Activated effector memory CD4-positive, alpha-beta T cell treated with Interleukin-2 at 50 U/mL for 16 hours (primary cell): Measurements from ENCODE around the gene SRGAP2B.
"Not testable (repeated sequence)": the region's sequence is repeated elsewhere in the genome, so short reads cannot be mapped to it uniquely, and the experiment has no call there.

Source experiments
- DNase-seq: peaks from one replicate; pipeline ENCODE4 v3.0.0-alpha.2; 2020

The SRGAP2B gene

DNA sequence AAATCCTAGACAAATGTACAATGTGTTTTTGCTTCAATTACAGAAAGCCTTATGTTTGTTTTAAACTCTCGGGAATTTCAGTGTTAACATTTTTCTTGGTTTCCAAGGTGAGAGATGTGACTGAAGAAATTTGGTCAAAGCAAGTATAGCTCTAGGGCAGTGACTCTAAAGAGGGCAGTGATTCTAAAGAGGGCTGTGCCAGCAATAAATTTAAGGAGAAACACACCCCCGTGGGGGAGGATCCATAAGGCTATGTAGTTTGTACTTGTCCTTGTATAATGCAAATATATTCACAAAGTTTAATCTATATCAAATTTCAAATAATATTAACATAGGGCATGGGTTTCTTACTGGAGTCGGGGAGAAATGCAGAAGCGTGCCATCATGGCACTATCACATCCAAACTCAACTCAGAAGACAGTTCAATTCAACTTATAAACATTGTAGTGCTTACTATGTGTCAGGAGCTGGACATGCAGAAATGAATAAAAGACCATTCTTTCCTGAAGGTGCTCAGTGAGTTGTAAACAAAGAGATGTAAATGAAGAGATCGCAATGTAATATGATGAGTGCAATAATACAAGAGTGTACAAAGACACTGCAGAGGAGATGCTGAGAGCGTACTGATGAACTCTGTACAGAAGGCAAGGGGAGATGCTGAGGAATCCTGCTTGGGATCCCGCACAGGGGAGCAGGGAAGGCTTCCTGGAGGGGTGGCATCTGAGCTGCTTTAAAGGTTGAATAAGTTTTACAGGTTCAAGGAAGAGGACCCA is 12.5 kb downstream of the SRGAP2B start:
- DNase-seq, result not testable (repeated sequence)

GRCh38 chr1:145080193-145080592 is 14.9 kb downstream of the SRGAP2B start:
- DNase-seq, result not testable (repeated sequence)

GRCh38 chr1:145079737-145080136 is 15.4 kb downstream of the SRGAP2B start:
- DNase-seq, result not testable (repeated sequence)

GRCh38 chr1:145078787-145079370 is 16.2 kb downstream of the SRGAP2B start:
- not testable (repeated sequence) for DNase-seq

- DNase-seq, result not testable (repeated sequence)
These were observed 17.0 kb downstream of the SRGAP2B start for GRCh38 chr1:145077872-145078786.

DNA sequence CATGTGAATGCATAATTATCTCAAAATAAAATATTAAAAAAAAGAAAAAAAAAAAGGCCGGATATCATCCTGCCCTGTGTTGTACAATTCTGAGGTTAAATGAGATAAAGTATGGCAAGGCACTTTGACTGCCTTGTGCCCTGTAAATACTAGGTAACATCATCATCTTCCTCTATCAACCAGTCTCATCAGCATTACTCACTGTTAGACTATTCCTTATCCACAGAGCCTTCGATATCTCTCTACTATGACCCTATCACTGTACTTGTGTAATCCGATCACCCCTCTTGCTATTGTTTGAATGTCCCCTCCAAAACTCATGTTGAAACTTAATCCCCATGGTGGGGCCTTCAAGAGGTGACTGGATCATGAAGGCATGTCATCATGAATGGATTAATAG is 18.3 kb downstream of the SRGAP2B start:
- DNase-seq, result not testable (repeated sequence)

- not testable (repeated sequence) for DNase-seq
These were observed 21.0 kb downstream of the SRGAP2B start for GRCh38 chr1:145074021-145074559.

DNA sequence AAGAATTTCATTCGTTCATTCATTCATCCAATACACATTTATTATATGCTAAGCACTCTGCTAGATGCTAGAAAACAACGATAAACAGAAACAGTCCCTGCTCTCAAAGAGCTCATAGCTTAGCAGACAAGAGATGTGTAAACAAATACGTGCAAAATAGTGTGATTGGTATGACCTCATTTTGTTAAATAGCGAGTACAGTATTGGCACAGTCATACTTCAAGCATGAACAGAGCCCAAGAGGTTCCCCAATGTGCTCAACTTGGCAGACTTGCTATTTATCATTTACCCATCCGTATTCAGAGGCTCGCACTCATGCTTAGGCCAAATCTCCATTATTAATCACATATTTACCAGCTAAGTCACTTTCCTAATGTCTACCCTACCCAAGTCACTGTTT is 23.6 kb downstream of the SRGAP2B start:
- not testable (repeated sequence) for DNase-seq

DNA sequence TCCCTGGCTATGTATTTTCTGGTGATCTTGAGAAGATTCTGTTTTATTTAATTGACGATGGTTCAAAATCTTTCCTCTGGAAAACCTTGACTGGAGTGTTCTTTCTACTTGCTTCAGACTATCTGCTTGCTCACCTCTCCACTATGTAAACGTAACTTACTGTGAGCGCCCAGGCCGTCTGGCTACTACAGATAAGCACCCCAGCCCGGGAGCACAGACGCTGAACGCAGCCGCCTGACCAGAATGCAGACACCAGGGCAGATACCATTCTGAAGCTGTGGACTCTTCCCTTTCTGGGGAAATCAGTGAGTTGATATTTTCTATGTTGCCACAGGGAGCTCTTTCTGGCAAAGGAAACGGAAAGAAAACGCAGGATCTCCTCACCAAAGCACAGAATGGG is 28.6 kb downstream of the SRGAP2B start:
- DNase-seq, result not testable (repeated sequence)

DNA sequence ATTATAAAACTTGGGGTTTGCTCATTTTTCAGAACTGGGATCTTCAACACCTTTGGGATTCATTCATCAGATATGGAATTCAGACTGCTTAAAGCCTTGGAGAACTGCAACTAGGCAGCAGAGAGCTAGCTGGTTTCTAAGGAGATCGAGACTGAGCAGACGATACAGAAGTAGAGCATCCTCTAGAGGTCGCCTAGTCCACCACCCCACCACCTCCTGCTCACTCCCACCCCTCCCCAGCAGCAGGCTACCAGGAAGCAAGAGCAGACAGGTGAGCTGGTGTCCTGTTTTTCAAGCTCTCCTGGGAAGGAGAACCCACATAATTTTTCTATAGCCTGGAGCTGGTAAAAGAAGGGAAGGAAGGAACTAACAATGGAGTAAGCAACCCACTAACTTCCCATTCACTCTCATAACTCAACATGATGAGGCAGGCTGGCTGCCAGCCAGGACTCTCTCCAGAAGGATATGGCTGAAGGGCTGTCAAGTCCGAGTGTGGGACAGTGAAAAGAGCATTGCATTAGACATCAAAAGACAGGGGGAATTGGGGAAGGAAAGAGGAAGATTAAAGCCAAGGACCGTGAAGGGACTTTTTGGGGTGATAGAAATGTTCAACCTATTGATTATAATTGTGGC is 29.8 kb downstream of the SRGAP2B start:
- not testable (repeated sequence) for DNase-seq

- not testable (repeated sequence) for DNase-seq
These were observed 31.0 kb downstream of the SRGAP2B start for GRCh38 chr1:145063941-145064648.

DNA sequence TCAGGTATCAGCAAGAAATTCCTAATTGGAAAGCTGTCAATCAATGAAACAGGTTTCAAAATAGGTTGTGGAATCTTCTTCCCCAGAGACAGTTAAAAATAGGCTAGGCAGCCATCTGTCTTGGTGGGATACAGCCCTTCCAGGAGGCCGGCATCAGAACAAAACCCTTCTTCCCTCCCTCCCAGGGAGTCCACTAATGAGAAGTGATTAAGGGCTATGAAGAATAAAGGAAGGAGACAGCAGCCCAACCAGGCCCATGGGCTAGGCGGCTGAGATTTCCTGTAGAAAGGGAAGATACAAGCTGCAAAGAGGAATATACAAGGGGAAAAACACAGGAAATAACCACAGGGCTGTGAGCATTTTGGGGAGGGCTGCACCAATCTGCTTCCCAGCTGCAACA is 31.8 kb downstream of the SRGAP2B start:
- not testable (repeated sequence) for DNase-seq

DNA sequence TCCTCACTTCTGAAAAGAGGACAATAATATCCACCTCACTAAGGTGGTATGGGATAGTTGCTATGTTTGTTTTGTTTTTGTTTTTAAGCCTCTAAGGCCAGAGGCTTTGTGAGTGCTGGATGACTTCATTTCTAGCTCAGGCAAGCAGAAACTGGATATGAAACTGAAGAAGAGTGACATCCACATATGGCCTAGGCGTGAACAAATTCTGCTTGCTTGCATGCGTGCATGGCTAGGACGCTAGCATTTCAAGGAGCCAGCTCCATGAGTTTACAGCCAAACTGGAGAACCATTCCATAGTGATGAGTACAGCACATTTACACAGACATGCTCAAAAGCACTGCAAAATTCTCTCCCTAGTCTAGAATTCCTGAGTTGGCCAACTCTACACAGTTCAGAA is 36.9 kb downstream of the SRGAP2B start:
- DNase-seq, result not testable (repeated sequence)

DNA sequence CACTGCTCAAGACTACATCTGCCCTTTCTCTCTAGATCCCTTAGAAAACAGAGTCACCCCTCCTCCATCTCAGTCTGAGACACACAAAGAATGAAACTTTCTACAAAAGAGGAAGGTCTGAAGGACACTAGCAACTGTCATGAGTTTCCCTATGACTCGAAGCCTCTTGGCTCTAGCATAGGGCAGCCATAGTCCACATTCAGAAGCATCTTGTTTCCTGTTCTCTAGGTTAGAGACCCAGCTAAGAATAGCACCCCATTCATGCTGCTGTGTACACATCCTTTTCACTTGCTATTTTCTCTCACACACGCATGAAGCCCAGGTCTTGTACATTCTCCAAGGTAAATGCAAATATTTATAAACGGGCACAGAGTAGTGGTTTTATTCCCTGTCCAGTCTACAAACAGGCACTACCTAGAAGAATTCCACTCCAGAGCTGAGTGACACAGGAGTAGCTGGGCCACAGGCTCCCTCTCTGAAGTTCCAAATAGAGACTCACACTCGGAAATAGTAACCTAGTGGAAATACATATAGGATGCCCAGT is 39.8 kb downstream of the SRGAP2B start:
- DNase-seq, result not testable (repeated sequence)

DNA sequence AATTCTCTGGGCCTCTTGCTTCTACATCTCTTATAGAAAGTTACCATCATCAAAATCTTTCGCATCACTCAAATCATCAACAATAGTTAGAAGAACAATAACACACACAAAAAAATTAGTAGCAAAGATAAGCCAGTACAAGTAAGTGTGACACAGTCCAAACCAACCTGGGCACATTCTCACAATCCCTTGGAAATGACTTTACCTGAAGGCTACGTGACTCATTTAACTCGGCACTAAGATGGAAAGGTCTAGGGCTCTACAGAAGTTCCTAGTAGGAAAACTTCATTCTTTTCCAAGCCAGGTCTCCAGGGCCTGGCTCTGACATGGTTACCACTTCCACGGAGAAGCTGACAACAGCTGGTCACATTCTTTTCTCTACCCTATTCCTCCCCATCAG is 41.7 kb downstream of the SRGAP2B start:
- DNase-seq, result not testable (repeated sequence)

- DNase-seq, result not testable (repeated sequence)
These were observed 42.9 kb downstream of the SRGAP2B start for GRCh38 chr1:145052019-145052776.

GRCh38 chr1:145048181-145048856 is 46.8 kb downstream of the SRGAP2B start:
- not testable (repeated sequence) for DNase-seq

DNA sequence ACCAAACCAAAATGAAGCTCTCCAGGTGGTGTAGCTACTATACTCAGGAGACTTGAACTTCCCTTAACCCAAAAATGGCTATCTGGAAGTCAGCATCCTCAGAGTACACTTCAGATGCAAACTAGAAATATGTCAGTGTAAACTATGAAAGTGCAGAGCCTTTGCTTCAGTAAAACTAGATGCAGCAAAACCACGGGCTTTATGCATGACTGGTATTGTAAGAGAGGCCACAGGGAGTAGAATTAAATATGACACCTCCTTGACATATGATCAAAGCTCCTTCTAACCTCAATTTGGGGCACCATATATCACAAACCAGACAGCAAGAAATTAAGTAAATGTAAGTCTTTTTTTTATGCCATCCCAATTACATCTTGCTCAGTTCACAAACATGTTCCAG is 47.6 kb downstream of the SRGAP2B start:
- DNase-seq, result not testable (repeated sequence)

GRCh38 chr1:145045571-145046273 is 49.4 kb downstream of the SRGAP2B start:
- DNase-seq, result not testable (repeated sequence)
